H1 (cell line): ENCODE results near the gene S100P. TPM values are rescaled to one million over a fixed set of nuclear protein-coding genes. Genes with fewer than 3 reads are reported as not detected.

Experiments
- RFX5 ChIP-seq: IDR thresholded peaks from 2 replicates; pipeline ENCODE4 v1.6.1; 2011; ENCODE audit warnings: low read depth, low read length, improper control_type of control experiment, borderline replicate concordance
- polyA plus RNA-seq, 7 experiments: library from polyadenylated mRNA; depleted of rRNA in 3 of 7; stranded (reverse) in 5 of 7; unstranded in 2 of 7; fragments of >200 nt in 5 of 7; fragments of 200-250 nt in 2 of 7; gene quantifications; 1 replicate in 5 of 7; 2 replicates in 1 of 7; 4 replicates in 1 of 7; pipeline versions ENCODE4 v1.2.1 to v1.2.3, GENCODE V29; 2011 to 2013; ENCODE audit warnings: missing spikeins in 2 of 7, mixed read lengths in 2 of 7
- total RNA-seq: library from RNA; stranded (reverse); fragmentation: NEBNext Ultra II Directional; extraction: Animal tissue kit (Norgen Biotek cat#: 25700); gene quantifications from 2 replicates; pipeline ENCODE4 v1.2.1, GENCODE V29; 2021
- TF ChIP-seq, protein P1 (sequence below), 3 experiments: IDR thresholded peaks; 1 replicate in 2 of 3; 2 replicates in 1 of 3; pipeline versions ENCODE4 v1.5.1 to v1.6.1; 2011; ENCODE audit warnings: low read length in 3 of 3, mild to moderate bottlenecking in 3 of 3, inconsistent platforms in 2 of 3, low read depth in 1 of 3, moderate library complexity in 1 of 3; ENCODE audit not compliant: insufficient read depth in 1 of 3; ENCODE audit errors: control extremely low read depth in 1 of 3

The S100P gene
- total and polyA plus RNA-seq, 2 of the 8 experiments (the other 6 are each of a cell fraction or from before 2014, with no cell fraction given), result not detected

DNA sequence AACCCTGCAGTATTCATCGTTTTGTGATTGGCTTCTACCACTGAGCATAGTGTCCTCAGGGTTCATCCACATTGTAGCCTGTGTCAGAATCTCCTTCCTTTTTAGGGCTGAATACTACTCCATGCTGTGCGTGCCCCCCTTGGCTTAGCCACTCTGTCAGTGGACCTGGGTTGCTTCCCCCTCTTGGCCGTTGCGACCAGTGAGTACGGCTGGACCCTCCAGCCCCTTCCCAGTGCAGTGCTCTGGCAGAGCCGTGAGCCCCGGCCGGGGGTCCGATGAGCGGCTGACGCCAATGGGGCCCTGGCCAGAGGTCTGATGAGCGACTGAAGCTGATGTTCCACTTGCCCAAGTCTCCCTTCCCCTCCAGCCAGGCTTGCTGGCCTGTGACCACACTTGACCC, 29.2 kb downstream of the S100P start (continued):
- TF ChIP-seq, protein P1, sequence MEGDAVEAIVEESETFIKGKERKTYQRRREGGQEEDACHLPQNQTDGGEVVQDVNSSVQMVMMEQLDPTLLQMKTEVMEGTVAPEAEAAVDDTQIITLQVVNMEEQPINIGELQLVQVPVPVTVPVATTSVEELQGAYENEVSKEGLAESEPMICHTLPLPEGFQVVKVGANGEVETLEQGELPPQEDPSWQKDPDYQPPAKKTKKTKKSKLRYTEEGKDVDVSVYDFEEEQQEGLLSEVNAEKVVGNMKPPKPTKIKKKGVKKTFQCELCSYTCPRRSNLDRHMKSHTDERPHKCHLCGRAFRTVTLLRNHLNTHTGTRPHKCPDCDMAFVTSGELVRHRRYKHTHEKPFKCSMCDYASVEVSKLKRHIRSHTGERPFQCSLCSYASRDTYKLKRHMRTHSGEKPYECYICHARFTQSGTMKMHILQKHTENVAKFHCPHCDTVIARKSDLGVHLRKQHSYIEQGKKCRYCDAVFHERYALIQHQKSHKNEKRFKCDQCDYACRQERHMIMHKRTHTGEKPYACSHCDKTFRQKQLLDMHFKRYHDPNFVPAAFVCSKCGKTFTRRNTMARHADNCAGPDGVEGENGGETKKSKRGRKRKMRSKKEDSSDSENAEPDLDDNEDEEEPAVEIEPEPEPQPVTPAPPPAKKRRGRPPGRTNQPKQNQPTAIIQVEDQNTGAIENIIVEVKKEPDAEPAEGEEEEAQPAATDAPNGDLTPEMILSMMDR (IDR thresholded peaks at IDR 0.05; ENCODE audit: control extremely low read depth in 1 of 3, insufficient read depth in 1 of 3, low read depth in 1 of 3, low read length in 3 of 3), result no peak
- no peak for TF ChIP-seq RFX5
